Measurements from ENCODE around the gene ZNF789.

Gene ZNF789

GRCh38 chr7:99514050-99514449 is 41.4 kb downstream of the ZNF789 start:
- DNase-seq = no peak

GRCh38 chr7:99521399-99521798 is 48.7 kb downstream of the ZNF789 start:
- DNase-seq = no peak

DNA sequence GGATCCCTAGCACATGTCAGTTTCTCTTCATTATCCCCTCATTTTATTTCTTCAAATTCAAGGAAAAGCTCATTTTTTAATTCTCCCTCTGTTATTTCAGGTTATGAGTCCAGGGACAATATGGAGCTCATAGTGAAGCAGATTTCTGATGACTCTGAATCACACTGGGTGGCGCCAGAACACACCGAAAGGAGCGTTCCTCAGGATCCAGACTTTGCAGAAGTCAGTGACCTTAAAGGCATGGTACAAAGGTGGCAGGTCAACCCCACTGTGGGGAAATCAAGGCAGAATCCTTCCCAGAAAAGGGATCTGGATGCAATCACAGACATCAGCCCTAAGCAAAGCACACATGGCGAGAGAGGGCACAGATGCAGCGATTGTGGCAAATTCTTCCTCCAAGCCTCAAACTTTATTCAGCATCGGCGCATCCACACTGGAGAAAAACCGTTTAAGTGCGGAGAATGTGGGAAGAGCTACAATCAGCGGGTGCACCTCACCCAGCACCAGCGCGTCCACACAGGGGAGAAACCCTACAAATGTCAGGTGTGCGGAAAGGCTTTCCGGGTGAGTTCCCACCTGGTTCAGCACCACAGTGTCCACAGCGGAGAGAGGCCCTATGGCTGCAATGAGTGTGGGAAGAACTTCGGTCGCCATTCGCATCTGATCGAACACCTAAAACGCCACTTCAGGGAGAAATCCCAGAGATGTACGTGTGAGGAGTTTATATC is 53.2 kb downstream of the ZNF789 start:
- DNase-seq = no peak

DNA sequence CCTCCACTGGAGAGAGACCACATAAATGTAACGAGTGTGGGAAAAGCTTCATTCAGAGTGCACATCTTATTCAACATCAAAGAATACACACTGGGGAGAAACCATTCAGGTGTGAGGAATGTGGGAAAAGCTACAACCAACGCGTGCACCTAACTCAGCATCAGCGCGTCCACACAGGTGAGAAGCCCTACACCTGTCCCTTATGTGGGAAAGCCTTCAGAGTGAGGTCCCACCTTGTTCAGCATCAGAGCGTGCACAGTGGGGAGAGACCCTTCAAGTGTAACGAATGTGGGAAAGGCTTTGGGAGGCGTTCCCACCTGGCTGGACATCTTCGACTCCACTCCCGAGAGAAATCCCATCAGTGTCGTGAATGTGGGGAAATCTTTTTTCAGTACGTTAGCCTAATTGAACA is 58.7 kb downstream of the ZNF789 start:
- DNase-seq = no peak

DNA sequence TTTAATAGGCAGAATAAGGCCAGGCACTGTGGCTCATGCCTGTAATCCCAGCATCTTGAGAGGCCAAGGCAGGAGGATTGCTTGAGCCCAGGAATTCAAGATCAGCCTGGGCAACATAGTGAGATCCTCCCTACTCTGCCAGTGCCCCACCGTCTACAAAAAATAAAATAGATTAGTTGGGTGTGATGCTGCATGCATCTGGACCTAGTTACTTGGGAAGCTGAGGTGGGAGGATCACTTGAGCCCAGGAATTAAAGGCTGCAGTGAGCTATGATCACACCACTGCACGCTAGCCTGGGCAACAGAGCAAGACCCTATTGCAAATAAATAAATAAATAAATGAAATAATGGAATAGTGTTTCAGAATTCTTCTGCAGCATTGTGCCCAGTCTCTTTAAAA is 63.0 kb downstream of the ZNF789 start:
- DNase-seq = no peak

Data from activated CD8-positive, alpha-beta memory T cell treated with anti-CD3 and anti-CD28 coated beads, Interleukin-2, amount 50 U/mL, for 48 hours (primary cell).